Heart left ventricle (tissue), 13 donors: ENCODE results near the gene PPIF.

Experiments
- CTCF ChIP-seq, 12 donors: fragments of 200-600 bp; sonication (generic) in 4 of 12; IDR thresholded peaks; one replicate each; pipeline versions ENCODE4 v1.5.0 to v1.8.0; 2018 to 2022; ENCODE audit warnings: antibody characterized with exemption in 12 of 12, mild to moderate bottlenecking in 5 of 12
- POLR2A ChIP-seq, 2 donors: fragments of 450-650 bp; IDR thresholded peaks; one replicate each; pipeline ENCODE4 v1.6.1; 2017; ENCODE audit warnings: antibody characterized with exemption in 2 of 2, mild to moderate bottlenecking in 2 of 2, moderate library complexity in 2 of 2
- donor health status: ischemic (EF 13 %, LVEDD 7.1; RV severe dilation, severe dysfunction).
- donor health status: DM: no; HTN: yes; CAD: no.
- donor health status: DM: no; HTN: no; CAD: no.
- donor health status: ischemic (EF 25% LVEDD 6.9; RV normal size, moderate dysfunction).
- donor health status: ischemic (EF 25% LVEDD 5.7; RV mildly dilated, moderate dysfunction).
- donor health status: ischemic (EF 35%, LVEDD 5.7; RV mildly dilated, moderate dysfunction).
- donor health status: nonischemic (EF 11% LVEDD 7.7; RV severe dilation, severe dysfunction).
- donor health status: DM: yes; HTN: yes; CAD: no.
- donor health status: PGD.
- donor health status: ischemic (EF 29% LVEDD 5.4; RV normal size, mild dysfunction).
- donor health status: nonischemic (EF 23%, LVEDD 6.1; RV moderate dilation, normal function).

DNA sequence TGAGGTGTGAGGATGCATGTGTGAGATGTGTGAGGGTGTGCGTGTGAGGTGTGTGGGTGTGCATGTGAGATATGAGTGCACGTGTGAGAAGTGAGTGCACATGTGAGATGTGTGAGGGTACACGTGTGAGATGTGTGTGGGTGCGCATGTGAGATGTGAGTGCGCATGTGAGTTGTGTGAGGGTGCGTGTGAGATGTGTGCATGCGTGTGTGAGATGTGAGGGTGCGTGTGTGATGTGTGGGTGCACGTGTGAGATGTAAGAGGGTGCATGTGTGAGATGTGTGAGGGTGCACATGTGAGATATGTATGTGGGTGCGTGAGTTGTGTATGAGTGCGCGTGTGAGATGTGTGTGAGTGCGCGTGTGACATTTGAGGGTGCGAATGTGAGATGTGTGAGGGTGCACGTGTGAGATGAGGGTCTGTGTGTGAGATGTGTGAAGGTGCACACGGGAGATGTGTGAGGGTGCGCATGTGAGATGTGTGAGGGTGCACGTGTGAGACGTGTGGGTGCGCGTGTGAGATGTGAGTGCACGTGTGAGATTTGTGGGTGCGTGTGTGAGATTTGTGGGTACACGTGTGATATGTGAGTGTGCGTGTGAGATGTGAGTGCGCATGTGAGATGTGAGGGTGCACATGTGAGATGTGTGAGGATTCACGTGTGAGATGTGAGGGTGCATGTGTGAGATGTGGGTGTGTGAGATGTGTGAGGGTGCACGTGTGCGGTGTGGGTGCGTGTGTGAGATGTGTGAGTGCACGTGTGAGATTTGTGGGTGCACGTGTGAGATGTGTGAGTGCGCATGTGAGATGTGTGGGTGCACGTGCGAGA, 30.5 kb downstream of the PPIF start:
- no peak for TF ChIP-seq CTCF (IDR thresholded peaks at IDR 0.05)
- TF ChIP-seq POLR2A (IDR thresholded peaks at IDR 0.05): no peak
